HCT116 (cell line): ENCODE results near the gene TGFBR3L.

Source experiments
- RAD21 ChIP-seq: IDR thresholded peaks from 2 replicates; pipeline ENCODE4 v1.6.1; 2012; ENCODE audit warnings: low read depth, mild to moderate bottlenecking
- TF ChIP-seq, protein P1 (sequence below), 3 experiments: fragments of 200-600 bp in 1 of 3; sonication (generic) in 1 of 3; IDR thresholded peaks in 2 of 3; conservative IDR thresholded peaks in 1 of 3; 2 replicates each; pipeline ENCODE4 v1.5.1; 2012 to 2017; ENCODE audit warnings: low read depth in 2 of 3, low read length in 2 of 3, antibody characterized with exemption in 1 of 3, borderline replicate concordance in 1 of 3, control low read depth in 1 of 3, mild to moderate bottlenecking in 1 of 3, mixed read lengths in 1 of 3, mixed run types in 1 of 3, moderate library complexity in 1 of 3; ENCODE audit not compliant: insufficient read depth in 1 of 3

DNA sequence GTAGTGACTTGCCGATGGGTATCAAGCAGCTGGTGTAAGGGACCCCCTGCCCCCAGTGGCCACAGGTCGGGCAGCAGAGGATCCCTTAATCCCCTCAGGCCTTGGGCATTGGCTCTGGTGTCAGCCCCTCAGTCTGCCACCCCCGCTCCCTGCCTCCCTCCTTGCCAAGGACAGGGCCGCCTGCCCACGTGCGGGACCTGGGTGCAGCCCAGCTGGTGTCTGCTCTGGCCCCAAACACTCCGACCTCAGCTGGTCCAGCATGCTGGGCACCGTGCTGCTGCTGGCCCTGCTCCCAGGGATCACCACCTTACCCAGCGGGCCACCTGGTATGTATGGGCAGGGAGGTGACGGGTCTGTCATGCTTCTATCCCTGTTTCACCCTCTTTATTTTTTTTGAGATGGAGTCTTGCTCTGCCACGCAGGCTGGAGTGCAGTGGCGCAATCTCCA is at the start of gene TGFBR3L:
- TF ChIP-seq, protein P1, sequence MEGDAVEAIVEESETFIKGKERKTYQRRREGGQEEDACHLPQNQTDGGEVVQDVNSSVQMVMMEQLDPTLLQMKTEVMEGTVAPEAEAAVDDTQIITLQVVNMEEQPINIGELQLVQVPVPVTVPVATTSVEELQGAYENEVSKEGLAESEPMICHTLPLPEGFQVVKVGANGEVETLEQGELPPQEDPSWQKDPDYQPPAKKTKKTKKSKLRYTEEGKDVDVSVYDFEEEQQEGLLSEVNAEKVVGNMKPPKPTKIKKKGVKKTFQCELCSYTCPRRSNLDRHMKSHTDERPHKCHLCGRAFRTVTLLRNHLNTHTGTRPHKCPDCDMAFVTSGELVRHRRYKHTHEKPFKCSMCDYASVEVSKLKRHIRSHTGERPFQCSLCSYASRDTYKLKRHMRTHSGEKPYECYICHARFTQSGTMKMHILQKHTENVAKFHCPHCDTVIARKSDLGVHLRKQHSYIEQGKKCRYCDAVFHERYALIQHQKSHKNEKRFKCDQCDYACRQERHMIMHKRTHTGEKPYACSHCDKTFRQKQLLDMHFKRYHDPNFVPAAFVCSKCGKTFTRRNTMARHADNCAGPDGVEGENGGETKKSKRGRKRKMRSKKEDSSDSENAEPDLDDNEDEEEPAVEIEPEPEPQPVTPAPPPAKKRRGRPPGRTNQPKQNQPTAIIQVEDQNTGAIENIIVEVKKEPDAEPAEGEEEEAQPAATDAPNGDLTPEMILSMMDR (IDR thresholded peaks at IDR 0.05 in 2 of 3, conservative IDR thresholded peaks at IDR 0.05 in 1 of 3; ENCODE audit: borderline replicate concordance in 1 of 3, insufficient read depth in 1 of 3, low read depth in 2 of 3, low read length in 2 of 3) = no peak
- TF ChIP-seq RAD21 = no peak
